GM21619 (cell line): Measurements from ENCODE around the gene NOTUM.
A peak's percentile ranks its signal among the peaks of the same experiment; 100 is the strongest.

Experiments used
- ATAC-seq: cut with Tn5 transposase; IDR thresholded peaks from one replicate; pipeline ENCODE4 v1.9.1; 2021; ENCODE audit not compliant: unreplicated experiment

Gene NOTUM

GRCh38 chr17:81978524-81979298 is 17.7 kb upstream of the NOTUM start:
- ATAC-seq, result no peak

DNA sequence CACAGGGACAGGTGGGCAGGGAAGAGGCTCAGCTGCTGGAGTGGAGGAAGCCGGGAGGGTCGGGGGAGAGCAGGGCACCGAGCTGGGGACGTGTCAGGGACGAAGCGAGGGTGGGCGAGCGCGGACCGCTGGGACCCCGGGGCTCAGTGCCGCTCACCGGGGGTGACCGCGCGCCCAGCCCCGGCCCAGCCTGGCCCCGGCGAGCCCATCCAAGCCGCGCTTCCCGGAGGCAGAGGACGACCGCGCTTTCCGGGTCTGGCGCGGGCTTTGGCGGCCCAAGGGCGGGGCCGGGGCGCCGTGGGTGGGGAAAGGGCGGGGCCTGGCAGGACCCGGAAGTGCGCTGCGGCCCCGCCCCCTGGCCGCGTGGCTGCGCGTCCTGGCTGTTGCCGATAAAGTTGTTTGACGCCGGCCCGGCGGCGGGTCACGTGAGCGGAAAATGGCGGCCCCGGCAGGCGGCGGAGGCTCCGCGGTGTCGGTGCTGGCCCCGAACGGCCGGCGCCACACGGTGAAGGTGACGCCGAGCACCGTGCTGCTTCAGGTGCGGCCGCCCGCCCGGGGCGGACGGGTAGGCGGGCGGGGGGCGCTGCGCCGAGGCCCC is 16.3 kb upstream of the NOTUM start, which contains the start of gene ASPSCR1:
TSS of gene ASPSCR1 (plus strand) at position 419 of the 598 bp plus-strand sequence. CDS start at position 437, 18 bp downstream.
- peak; percentile 80 for ATAC-seq

DNA sequence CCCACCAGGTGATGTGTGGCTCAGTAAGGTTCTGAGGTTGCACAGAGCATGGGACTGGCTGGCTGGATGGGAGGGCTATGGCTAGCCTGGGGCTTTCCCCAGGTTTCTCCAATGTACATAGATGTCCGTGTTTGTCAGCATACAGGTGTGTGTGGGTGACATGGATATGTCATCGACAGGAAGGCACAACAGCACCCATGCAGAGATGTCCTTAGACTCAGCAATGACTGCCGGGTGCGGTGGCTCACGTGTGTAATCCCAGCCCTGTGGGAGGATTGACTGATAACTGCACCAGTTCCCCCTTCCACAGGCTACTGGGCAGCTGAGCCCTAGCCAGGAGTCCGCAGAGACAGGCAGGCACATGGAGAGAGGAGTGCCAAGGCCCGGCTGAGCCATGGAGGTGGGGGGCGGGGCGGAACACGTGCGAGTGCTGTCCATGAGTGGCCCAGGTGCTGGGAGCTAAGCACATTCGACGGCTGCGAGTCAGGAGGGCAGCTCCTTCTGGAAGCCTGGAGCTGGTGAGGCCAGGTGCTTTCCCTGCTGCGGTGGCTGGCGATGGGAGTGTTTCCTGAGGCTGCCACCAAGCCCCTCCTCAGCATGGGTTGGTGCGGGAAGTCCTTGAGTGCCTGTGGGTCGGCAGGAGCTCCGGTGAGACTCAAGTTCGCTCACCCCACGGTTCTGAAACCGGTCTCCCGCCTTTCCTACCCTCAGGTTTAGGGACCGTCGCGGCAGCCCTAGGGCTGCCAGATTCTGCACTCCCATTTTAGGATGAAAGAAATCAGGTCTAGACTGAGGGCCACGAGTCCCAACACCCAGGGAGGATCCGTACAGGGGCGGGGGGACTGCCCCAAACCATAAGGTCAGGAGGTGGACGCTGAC is 15.6 kb upstream of the NOTUM start:
- peak; percentile 14 for ATAC-seq

- ATAC-seq, result no peak
These were observed 12.4 kb upstream of the NOTUM start for GRCh38 chr17:81973432-81973831.

- no peak for ATAC-seq
These were observed 8.1 kb upstream of the NOTUM start for GRCh38 chr17:81968850-81969812.

- no peak for ATAC-seq
These were observed 7.4 kb upstream of the NOTUM start for GRCh38 chr17:81968396-81968745.

DNA sequence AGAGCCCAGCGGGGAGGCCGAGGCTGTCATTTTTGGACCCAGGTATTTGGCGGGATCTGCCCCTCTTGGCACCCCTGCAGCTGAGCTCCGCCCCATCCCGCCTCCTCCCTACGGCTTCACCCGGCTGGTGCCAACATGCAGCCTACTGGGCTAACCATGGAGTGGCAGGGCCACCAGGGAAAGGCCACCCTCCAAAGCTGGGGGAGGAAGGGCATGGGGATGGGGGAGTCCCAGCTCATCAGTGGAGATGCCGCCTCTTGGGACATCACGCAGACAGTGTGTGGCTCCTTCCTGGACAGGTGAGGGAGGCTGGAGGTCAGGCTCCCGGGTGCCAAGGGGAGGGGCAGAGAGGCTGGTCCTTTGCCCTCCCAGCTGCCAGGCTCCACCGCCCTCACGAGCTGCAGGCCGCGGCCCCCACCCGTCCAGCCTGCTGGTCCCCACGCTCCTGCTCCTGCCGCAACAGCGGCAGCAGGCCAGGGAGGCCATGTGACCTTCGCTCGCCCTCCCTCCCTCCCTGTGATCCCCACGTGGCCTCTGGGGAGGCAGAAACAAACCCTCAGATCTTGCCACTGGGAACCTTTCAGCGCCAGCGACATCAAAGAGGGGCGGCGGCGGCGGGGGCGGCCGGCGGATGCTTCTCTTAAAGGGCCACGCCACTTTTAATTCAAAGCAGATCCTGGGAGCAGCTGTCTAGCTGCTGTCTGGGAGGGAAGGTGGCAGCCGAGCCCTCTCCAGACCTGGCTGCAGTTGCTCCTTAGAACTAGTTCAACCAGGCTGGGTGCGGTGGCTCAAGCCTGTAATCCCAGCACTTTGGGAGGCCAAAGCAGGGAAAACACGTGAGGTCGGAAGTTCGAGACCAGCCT is 6.8 kb upstream of the NOTUM start:
- ATAC-seq, result peak; percentile 46

- ATAC-seq, result no peak
These were observed 6.2 kb upstream of the NOTUM start for GRCh38 chr17:81967244-81967532.

GRCh38 chr17:81966343-81967243 is 5.6 kb upstream of the NOTUM start:
- no peak for ATAC-seq

DNA sequence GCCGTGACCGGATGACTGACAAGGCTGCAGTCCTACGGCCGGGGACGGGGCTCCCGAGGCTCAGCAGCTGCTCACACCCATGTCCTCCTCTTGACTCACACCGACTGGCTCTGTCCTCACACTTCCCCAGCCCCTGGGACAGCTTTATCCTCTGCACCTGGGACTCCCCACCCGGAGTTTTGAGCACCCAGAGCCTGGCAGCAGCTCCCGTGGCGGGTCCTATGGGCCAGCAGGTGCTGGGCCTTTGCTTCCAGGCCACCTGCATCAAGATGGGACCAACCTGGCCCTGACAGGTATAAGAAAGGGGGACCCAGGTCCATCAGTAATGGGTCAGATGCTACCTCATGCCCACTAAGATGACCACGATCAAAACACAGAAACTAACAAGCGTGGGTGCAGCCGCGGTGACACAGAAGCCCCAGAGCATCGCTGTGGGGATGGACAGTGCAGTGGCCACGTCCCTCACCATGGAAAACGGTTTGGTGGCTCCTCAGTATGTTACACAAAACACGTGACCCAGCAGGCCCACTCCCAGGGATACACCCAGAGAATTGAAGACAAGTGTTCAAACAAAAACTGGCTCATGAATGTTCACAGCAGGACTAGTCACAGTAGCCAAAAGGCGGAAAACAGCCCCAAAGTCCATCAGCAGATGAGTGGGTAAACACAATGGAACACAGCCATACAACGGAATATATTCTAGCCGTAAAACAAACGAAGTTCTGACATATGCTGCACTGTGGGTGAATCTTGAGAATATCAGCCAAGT is 3.3 kb upstream of the NOTUM start:
- no peak for ATAC-seq

DNA sequence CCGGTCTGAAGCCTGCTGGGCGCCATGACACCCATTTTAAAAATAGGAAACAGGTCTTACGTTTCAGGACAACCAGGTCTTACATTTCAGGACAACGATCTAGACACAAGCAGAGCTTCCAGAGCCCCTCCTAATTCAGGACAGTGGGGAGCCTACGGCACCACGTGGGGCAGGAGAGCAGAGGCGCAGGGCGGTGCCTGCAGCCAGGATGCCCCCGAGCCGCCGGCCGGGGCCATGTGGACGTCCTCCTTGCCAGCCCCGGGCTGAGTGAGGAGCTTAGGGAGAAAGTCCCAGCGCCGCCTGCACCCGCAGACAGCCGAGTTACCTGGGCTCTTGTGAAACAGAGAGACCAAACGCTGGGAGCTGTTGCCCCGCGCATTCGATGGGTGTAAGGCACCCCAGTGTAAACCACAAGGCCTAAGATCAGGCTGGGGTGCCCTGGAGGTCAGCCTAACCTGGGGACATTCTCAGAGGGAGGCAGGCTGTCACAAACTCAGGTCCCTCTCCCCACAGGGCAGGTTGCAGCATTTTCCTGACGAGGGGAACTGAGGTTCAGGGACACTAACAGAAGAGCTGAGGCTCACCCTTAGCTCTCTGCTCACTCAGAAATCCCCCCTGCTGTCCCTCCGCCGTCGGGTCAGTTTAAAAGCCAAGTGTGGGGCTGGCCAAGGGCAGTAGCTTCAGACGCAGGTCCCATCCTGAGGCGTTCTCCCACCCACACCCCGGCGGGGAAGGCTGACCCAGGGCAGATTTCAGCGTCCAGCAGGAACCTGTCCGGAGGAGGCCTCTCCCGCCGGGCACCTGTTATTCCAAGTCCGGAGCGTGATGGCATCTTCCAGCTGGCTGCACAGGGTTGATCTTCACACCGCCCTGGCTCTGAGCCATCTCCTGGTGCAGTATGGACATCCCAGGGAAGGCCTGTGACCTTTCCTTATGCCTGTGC is 1.8 kb upstream of the NOTUM start:
- no peak for ATAC-seq

GRCh38 chr17:81961521-81962498 is 823 bp upstream of the NOTUM start:
- ATAC-seq, result no peak

DNA sequence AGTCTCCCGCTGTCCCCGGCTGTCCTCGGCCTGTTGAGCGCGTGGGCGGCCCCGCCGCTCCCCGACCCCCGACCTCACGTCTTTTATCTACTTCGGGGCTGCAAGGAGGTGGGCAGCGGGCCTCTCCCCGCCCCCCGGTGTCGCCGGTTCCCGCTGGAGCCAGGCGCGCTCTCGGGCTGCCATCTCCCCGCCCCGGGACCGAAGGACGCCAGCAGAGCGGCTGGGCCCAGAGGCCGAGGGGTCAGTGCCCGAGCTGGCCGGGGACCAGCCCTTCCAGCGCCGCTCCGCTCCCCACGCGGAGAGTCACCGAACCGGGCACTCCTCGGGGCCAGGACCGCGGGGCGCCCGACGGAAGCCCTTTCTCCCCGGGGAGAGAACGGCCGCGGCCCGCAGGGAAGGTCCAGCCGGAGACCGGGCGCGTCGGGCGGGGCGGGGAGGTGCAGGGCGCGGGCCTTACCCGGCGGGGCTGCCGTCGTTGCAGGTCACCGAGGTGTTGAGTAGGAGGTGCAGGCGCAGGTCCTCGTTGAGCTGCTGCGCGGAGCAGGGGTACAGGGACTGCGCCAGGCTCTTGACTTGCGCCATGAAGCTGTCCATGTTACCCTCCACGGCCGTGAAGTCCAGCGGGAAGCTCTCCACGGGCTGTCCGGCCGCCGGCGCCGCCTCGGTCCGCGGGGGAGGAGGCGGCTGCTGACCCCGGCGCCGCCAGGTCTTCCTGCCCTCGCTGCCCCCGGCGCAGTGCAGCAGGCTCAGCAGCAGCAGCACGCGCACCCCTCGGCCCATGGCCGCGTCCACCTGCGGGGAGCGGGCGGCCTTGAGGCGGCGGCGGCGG is 643 bp downstream of the NOTUM start:
- no peak for ATAC-seq

GRCh38 chr17:81959362-81960129 is 1.4 kb downstream of the NOTUM start:
- peak; percentile 56 for ATAC-seq
